SW480 (cell line): ENCODE data around the gene ATP2A2.
"Not testable (repeated sequence)": the region's sequence is repeated elsewhere in the genome, so short reads cannot be mapped to it uniquely, and the experiment has no call there.

ENCODE experiments used
- DNase-seq: peaks from one replicate; pipeline ENCODE4 v3.0.0-alpha.2; 2016; ENCODE audit warnings: low spot score

ATP2A2 gene

DNA sequence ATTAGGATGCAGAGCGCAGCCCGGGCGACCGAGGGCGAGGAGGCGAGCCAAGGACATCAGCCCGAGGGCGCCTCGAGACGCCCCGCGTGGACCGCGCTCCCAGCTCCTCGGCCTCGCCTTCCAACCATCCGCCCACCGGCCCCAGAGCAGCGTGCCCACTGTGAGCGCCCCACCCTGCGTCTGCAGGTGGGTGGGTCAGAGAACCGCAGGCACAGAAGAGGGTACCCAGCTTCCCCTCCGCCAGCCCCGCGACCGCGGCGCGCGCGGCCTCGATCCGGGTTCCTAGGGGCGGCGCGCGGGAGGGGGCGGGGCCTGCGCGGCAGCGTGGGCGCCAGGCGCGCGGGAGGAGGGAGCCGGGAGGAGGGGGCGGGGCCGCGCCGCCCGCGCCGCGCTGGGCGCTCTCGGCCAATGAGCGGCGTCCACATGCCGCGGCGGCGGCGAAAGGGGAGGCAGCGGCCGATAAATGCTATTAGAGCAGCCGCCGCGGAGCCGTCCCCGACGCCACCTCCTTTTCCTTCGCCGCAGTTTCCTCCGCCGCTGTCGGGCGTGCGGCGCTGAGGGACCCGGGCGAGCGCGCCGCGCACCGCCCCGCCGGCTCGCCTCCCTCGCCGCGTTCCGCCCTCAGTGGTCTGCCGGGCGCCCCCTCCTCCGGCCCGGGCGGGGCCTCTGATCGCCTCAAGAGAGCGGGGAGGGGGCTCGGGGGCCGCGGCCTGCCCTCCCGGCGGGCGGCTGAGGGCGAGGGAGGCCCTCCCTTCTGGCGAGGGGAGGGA lies at the start of gene ATP2A2:
Gene ATP2A2, plus strand, starts transcription at position 469 of the 770 bp plus-strand sequence. CDS start 543 bp downstream, outside the sequence.
- DNase-seq, result peak; percentile 88

DNA sequence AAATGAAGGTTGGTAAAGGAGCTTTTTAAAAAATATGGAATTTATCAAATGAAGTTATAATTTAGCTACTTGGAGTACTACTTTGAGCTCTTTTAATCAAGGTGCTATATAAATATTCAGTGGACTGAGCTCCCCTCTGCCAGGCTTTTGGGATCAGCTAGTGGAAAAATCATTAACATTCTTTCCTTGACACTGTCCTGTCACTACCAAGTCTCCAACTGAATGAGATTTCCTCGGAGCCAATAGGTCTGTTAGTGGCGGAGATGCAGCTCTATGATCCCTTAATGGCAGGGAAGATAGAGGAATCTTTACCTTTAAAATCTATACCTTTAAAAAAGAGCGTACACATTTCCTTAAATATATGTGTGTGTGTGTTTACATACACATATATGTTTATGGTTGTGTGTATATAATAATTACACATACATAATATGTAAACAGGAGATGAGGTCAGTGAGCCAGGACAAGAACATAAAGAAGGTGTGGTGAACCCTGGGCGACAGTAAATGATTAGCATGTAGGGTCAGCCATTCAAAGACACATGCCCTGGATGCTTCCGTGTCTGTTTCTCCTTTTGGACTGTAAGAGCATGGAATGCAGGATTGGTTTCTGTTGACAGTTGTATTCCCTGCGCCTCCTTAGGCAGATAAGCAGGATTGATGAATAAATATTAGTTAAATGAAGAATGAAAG lies 47.7 kb upstream of the ATP2A2 start:
- no peak for DNase-seq

DNA sequence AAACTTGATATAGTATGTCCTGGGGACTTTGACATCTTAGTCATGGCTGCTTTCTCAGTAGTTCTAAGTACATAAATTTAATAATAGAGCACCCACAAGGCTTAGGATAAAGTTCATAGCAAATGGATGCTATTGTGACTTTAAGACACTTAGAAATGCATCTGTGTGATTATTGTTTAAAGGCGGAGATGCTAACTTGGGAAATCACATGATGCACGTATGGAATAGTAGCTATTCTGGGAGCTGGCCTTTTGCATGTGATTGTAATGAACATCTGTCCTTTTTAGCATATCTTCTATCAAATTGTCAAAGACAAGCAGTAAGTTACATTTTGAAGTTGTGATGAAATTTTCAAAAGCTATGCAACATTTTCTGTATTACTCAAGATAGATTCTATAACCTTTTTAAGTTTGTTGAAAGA lies 46.7 kb upstream of the ATP2A2 start:
- DNase-seq, result no peak

DNA sequence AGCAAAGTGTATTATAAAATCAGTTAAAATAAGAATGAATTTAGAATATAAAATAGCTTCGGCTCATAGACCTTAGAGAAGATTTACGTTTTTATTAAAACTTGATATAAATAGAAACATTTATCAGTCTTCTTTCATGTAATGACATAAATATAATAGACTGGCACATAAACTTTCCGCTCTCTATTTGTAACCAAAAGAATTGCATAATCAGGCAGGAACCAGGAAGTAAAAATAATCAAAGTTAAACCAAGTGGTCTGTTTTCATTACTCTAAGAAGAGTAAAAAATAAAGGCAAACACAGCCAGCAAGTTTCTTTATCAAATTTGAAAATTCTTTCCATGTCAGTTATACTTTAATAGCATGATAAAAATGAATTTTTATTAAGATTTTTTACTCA lies 46.3 kb upstream of the ATP2A2 start:
- DNase-seq, result no peak

GRCh38 chr12:110235383-110235782 lies 45.7 kb upstream of the ATP2A2 start:
- no peak for DNase-seq

DNA sequence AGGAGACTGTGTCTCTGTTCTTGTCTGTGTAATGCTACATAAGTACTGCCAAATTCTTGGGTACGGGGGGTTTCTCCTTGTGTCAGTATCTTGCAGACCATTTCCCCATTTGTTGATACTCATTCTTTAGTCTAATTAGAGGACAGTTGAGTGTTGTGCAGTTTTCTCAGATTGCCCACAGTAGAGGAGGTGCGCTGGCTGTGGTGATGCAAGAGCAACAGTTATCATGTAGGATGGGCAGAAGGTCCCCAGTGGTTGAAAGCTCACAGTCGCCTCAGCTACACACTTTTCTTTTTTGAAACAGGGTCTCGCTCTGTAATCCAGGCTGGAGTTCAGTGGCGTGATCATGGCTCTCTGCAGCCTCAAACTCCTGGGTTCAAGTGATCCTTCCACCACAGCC lies 37.8 kb upstream of the ATP2A2 start:
- DNase-seq, result no peak

GRCh38 chr12:110244372-110244771 lies 36.7 kb upstream of the ATP2A2 start:
- no peak for DNase-seq

- no peak for DNase-seq
Measured at GRCh38 chr12:110244829-110245228, 36.2 kb upstream of the ATP2A2 start.

DNA sequence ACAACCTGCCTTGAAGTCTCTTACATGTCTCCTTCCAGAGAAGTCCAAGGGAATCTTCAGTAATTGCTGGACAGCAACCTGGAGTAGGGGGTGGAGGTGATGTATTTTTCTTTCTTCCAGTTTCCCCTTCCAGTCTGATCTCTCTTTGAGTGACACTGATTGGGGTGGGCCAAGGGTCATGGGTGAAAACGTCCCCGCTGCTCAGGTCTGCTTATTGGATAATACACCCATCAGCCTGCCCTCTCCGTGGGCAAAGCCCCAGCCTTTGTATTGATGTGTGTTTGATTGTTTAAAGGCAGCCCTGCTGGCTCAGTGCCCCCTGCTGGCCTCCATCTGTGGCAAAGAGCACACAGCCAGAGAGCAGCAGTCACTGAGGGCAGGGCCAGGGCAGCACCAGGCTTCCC lies 35.7 kb upstream of the ATP2A2 start:
- peak; percentile 9 for DNase-seq

- DNase-seq, result no peak
Measured at GRCh38 chr12:110246636-110247339, 34.3 kb upstream of the ATP2A2 start.

DNA sequence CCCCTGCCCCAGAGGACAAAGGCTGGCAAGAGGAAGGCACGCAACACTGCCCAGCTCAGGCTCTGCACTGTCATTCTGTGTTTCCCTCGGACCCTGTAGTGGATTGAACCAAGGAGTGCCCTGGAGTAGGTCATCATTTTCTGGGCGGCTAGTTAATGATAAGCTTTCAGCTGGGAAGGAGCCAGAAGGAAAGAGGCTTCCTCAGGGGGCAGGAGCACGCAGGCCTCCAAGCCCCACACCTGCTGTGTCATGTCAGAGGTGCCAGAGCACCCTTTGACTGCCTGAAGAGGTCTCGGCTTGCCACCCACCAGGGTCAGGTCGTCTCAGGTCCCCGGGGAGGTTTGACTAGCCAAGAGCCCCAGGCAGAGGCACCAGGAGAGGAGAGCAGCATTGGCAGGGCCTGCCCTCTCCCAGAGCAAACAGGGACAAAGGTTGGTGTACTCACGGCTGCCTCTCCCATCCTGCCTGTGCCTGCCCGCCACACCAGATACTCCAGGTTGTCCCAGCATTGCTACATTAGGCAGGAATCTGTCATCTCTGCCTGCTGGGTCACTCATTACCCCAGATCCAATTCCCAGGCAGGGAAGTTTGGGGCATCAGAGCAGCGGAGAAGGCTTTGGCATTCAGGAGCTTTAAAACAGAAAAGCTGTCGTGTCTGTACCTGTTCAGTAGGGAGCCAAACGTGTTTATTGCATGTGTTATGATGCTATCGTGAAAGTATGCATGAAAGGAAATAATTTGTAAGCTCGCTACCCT lies 33.5 kb upstream of the ATP2A2 start:
- peak; percentile 29 for DNase-seq

- no peak for DNase-seq
Measured at GRCh38 chr12:110248096-110248447, 33.0 kb upstream of the ATP2A2 start.

DNA sequence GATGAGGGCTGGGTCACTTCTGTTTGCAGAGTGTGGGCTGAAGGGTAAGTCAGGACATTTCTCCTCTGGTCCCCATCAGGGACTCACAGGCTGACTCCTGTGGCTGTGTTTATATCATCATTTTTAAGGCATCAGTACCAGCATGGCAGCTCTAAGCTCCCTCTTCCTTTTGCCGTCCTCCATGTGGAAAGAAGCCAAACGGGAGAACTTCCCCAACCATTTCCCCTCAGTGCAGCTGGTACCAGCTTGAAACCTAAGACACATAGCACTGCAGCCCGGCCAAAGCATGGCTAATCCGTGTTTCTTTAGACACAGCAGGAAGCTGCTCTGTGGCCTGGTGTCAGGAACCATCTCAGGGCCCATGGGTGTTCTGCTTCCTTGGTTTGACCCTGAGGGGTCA lies 31.9 kb upstream of the ATP2A2 start:
- DNase-seq, result no peak

- no peak for DNase-seq
Measured at GRCh38 chr12:110249716-110250225, 31.3 kb upstream of the ATP2A2 start.

- DNase-seq, result no peak
Measured at GRCh38 chr12:110251381-110251780, 29.7 kb upstream of the ATP2A2 start.

DNA sequence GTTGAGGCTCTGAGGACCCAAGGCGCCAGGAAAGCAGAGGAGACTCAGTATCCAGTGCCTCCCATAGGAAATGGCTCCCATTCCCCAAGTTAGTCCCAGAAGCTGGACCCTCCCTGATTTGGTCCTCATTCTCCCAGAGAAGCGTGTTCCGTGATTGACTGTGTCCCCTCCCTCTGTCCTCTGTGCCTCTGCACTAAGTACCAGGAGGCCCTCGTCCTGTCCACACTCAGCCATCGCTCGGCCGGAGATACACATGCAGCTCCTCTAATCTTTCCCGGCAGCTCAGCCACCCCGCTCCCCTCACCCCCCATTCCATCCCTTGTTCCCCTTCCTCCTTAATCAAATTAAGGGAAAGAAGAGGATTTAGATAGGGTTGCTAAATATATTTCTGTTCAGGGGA lies 28.3 kb upstream of the ATP2A2 start:
- no peak for DNase-seq

DNA sequence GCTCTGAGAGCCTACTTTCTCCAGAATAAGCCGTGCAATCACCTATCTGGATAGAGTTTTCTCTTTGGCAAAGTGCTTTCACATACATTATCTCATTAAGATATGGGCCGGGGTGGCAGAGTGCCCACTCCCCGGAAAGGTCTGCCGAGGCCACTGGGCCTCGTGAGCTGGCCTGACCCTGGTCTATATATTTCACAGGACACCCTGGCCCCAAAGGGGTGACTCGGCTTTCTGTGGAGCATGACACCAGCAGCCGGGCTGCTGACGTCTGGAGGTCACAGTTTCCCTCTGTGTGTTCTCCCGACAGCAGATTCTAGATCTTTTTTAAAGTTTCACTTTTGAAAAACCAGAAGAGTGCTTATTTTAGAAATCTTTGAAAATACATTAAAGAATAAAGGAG lies 27.9 kb upstream of the ATP2A2 start:
- no peak for DNase-seq

DNA sequence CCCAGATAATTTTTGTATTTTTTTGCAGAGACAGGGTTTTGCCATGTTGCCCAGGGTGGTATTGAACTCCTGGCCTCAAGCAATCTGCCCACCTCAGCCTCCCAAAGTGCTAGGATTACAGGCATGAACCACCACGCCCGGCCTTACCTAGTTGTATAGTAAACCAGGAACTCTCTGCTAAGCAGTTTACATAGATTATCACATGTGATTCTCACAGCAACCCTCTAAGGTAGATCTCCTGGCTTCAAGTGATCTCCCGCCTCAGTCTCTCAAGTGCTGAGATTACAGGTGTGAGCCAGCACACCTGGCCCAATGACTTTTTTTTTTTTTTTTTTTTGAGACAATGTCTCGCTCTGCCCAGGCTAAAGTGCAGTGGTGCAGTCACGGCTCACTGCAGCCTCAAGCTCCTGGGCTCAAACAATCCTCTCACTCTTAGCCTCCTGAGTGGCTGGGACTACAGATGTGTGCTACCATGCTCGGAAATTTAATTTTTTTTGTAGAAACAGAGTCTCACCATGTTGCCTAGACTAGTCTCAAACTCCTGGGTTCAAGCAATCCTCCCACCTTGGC lies 26.0 kb upstream of the ATP2A2 start:
- no peak for DNase-seq

DNA sequence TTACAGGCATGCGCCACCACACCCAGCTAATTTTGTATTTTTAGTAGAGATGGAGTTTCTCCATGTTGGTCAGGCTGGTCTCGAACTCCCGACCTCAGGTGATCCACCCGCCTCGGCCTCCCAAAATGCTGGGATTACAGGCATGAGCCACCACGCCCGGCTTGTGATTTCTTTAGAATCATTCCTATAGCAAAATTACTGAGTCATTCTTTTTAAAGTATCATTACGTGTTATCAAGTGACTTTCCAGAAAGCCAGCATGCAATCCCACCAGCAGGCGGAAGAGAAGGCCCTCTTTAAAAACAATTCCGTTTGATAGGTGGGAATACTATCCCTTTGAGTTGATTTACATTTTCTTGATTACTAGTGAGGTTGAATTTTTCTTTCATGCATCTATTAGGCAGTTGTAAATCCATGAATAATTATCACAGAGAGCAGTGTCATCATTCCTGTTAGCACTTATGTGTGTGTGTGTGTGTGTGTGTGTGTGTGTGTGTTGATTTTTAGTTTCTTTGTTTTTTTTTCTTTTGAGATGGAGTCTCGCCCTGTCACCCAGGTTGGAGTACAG lies 25.1 kb upstream of the ATP2A2 start:
- DNase-seq, result not testable (repeated sequence)

- DNase-seq, result no peak
Measured at GRCh38 chr12:110256780-110257431, 24.1 kb upstream of the ATP2A2 start.

DNA sequence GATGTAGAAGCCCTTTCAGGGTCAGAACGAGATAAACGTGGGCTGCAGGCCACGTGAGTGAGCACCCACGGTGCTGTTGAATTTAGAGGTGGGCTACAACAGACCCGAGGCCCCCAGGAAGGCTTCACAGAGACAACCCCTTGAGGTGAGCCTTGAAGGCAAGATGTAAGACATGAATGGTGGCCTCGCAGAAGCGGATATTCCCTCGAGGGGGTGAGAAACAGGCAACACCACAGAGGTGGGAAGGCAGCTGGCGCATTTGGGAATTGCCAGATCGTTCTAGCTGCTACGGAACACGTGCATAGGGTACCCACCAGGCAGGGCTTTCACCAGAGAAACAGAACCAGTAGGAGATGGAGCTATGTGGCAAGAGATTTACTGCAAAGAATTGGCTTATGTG lies 22.6 kb upstream of the ATP2A2 start:
- no peak for DNase-seq
